GM21447 (cell line): Measurements from ENCODE around the gene CLEC4M.
"Not testable (repeated sequence)": the region's sequence is repeated elsewhere in the genome, so short reads cannot be mapped to it uniquely, and the experiment has no call there.

Experiments
- ATAC-seq: cut with Tn5 transposase; IDR thresholded peaks from one replicate; pipeline ENCODE4 v1.9.1; 2021; ENCODE audit not compliant: unreplicated experiment

The CLEC4M gene

DNA sequence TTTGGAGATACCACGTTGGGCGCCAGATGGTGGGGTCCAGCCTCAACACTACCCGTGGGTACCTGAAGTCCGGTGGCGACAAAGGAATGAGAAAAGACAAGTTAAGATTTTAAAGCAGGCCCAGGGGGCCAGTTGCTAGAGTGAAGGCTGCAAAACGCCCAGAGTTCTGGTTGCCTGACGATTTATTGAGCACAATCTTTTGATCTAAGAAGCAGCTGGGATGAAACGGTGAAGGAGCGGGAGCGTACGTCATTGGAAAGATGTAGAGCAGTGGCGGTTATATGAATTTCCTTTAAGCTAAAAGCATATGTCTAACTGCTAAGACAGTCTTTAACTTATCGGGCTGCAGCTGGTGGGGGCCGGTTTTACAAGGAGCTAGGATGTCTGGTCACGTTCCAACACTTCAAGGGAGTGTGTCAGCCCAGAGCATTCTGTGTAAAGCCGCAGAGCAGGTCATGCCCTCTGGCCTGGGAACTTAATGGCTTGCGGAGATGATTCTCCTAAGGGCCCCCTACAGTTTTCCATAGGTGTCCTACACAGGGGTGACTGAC, 38.1 kb downstream of the CLEC4M start:
- no peak for ATAC-seq

DNA sequence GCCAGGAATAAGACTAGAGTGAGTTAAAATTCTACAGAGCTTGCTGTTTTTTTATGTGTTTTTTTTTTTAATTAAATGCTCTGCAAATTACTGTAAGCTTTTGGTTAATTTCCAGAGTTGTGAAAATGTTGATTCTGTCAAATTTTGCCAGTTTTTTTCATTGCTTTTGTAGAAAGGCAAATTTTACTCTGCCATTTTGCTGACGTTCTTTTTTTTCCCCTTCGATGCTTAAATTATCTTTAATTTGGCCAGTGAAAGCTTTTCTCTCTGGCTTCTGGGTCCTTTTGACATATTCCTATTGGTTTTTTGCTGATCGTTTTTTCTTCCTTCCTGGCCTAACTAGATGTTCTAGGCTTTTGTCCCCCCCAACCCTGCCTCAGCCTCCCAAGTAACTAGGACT, 43.2 kb downstream of the CLEC4M start:
- no peak for ATAC-seq

DNA sequence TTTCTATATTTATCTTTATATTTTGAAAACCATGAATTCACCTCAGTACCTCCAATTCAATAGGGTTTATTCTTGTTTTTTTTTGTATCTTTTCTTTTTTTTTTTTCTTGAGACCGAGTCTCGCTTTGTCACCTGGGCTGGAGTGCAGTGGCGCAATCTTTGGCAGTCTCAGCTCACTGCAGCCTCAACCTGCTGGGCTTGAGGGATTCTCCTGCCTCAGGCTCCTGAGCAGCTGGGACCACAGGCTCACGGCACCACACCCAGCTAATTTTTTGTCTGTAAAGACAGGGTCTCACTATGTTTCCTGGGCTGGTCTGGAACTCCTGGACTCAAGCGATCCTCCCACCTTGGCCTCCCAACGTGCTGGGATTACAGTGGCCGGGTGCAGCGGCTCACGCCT, 43.8 kb downstream of the CLEC4M start:
- no peak for ATAC-seq

DNA sequence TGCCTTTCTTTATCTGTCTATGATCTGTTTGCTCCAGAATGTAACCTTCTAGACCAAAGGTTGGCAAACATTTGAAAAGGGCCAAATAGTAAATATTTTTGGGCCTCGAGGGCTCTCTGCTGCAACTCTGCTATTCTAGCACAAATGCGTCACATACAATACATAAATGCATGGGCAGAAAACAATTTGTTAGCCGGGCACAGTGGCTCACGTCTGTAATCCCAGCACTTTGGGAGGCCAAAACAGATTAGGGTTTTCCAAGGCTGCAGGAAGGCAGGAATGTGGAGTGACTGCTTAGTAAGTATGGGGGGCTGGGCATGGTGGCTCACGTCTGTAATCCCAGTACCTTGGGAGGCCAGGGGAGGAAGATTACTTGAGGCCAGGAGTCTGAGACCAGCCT, 45.1 kb downstream of the CLEC4M start:
- ATAC-seq = no peak

DNA sequence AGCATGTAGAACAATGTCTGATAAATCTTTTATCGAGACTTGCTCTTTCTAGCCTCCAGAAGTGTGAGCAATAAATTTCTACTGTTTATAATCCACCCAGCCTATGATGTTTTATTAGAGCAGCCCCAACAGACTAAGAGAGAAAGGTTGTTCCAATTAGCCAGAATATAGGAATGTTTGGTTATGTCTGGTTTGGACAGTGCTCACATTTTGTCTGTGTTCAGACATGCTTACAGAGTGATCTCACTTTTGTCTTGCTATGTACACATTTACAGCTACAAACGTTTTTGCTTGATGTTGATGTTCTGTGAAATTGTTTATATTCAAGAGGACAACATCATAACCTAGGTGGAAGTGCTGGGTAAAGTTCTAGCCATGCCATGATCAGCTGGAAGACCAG, 48.9 kb downstream of the CLEC4M start:
- no peak for ATAC-seq

DNA sequence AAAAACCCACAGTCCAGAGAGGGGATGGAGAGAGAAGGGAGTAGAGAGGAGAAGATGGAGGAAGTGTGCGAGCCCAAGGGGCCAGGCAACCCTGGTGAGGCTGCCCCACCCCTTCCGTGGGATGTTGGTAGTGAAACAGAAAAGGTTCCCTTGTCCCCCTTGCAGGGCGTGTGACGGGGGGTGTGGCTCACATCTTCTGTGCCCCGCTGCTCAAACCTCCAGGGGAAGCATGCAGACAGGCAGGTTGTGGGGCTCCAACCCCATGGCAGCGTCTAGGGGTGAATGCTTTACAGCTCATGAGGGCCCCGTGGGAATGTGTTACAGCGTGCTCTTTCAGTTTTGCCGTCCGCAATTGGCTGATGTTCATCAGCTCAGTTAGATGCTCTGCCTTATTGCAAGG, 52.3 kb downstream of the CLEC4M start:
- ATAC-seq = no peak

DNA sequence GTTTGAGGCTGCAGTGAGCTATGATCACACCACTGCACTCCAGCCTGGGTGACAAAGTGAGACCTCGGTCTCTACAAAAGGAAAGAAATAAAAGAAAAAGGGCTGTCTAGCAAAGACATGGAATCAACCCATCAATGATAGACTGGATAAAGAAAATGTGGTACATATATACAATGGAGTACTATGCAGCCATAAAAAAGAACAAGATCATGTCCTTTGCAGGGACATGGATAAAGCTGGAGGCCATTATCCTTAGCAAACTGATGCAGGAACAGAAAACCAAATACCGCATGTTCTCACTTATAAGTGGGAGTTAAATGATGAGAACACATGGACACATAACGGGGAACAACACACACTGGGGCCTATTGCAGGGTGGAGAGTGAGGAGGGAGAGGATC, 53.0 kb downstream of the CLEC4M start:
- ATAC-seq = not testable (repeated sequence)

DNA sequence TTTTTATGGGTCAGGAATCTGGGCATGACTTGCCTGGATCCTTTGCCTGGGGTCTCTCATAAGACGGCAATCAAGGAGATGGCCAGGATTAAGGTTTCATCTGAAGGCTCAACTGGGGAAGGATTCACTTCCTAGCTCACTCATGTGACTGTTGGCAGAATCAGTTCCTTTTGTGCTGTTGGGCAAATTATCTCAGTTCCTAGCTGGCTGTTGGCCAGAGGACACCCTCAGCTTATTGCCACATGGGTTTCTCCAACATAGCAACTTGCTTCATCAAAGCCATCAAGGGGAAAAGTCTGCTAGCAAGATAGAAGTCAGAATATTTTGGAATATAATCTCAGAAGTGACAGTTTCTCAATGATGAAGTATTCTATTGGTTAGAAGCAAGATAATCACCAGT, 54.8 kb downstream of the CLEC4M start:
- ATAC-seq = no peak

DNA sequence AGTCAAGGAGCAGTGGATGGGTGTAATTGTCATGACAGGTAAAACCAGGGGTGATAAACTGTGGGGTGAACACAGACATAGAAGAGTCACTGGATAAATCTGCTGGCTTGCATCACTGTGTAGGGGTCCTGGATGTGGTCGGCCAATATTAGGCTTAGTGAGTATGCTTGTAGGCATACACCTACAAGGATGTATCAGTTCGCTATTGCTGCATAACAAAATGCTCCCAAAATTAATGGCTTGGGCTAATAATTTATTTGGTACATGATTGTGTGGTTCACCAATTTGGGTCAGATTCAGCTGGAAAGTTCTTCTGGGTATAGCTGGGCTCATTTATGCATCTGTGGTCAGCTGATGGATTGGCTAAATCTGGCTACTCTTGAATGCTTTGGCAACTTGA, 55.8 kb downstream of the CLEC4M start:
- no peak for ATAC-seq
